Neural progenitor cell (in vitro differentiated cells): Measurements from ENCODE around the gene ATXN1. TPM values are rescaled to one million over a fixed set of nuclear protein-coding genes. Genes with fewer than 3 reads are reported as not detected.

Experiments
- DNase-seq: peaks from one replicate; pipeline ENCODE4 v3.0.0-alpha.2; 2016; ENCODE audit warnings: low spot score
- H2AFZ ChIP-seq: fragments of 200-600 bp; sonication (generic); replicated peaks from 2 replicates; pipeline ENCODE4 v1.6.1; 2016; ENCODE audit warnings: antibody characterized with exemption
- H3F3A ChIP-seq: fragments of 200-600 bp; sonication (generic); 2 replicates; pipeline ENCODE4 v1.6.1; 2016; ENCODE audit warnings: antibody characterized with exemption, low read depth
- H3K27ac ChIP-seq: fragments of 200-600 bp; sonication (generic); 2 replicates; pipeline ENCODE4 v1.5.1; 2016; ENCODE audit warnings: mild to moderate bottlenecking
- H3K27me3 ChIP-seq: fragments of 200-600 bp; sonication (generic); 2 replicates; pipeline ENCODE4 v1.6.1; 2016; ENCODE audit warnings: mild to moderate bottlenecking, moderate library complexity
- H3K36me3 ChIP-seq: fragments of 200-600 bp; sonication (generic); 2 replicates; pipeline ENCODE4 v1.5.1; 2016
- H3K4me1 ChIP-seq: fragments of 200-600 bp; sonication (generic); 2 replicates; pipeline ENCODE4 v1.6.1; 2016; ENCODE audit warnings: mixed run types
- H3K4me2 ChIP-seq: fragments of 200-600 bp; sonication (generic); 2 replicates; pipeline ENCODE4 v1.6.1; 2016
- H3K4me3 ChIP-seq: fragments of 200-600 bp; sonication (generic); 2 replicates; pipeline ENCODE4 v1.5.1; 2016
- H3K79me2 ChIP-seq: fragments of 200-600 bp; sonication (generic); 2 replicates; pipeline ENCODE4 v1.6.1; 2016; ENCODE audit warnings: low read depth
- H3K9ac ChIP-seq: fragments of 200-600 bp; sonication (generic); 2 replicates; pipeline ENCODE4 v1.6.1; 2016
- H3K9me3 ChIP-seq: fragments of 200-600 bp; sonication (generic); 2 replicates; pipeline ENCODE4 v1.5.1; 2016; ENCODE audit warnings: low read depth
- H4K20me1 ChIP-seq: fragments of 200-600 bp; sonication (generic); 2 replicates; pipeline ENCODE4 v1.6.1; 2016; ENCODE audit warnings: low read depth
- H3K27ac Mint-ChIP-seq: 3 replicates; pipeline ENCODE4 v1.8.0; 2021; ENCODE audit warnings: mixed read lengths
- H3K27me3 Mint-ChIP-seq: 2 replicates; pipeline ENCODE4 v1.8.0; 2022; ENCODE audit warnings: low read depth, mild to moderate bottlenecking, inconsistent platforms, moderate library complexity, mixed read lengths; ENCODE audit not compliant: insufficient read depth
- H3K36me3 Mint-ChIP-seq: 3 replicates; pipeline ENCODE4 v1.8.0; 2021; ENCODE audit warnings: mixed read lengths
- H3K4me1 Mint-ChIP-seq: 3 replicates; pipeline ENCODE4 v1.8.0; 2021; ENCODE audit warnings: mixed read lengths
- H3K4me3 Mint-ChIP-seq: 3 replicates; pipeline ENCODE4 v1.8.0; 2021; ENCODE audit warnings: mild to moderate bottlenecking, moderate library complexity, mixed read lengths
- H3K9me3 Mint-ChIP-seq: 3 replicates; pipeline ENCODE4 v1.8.0; 2020; ENCODE audit warnings: mixed read lengths
- EZH2 ChIP-seq: fragments of 200-600 bp; sonication (generic); IDR thresholded peaks from 2 replicates; pipeline ENCODE4 v1.6.1; 2017; ENCODE audit warnings: antibody characterized with exemption, mild to moderate bottlenecking, moderate library complexity
- EZH2phosphoT487 ChIP-seq: fragments of 200-600 bp; sonication (generic); IDR thresholded peaks from 2 replicates; pipeline ENCODE4 v1.6.1; 2017; ENCODE audit warnings: antibody characterized with exemption
- total RNA-seq: library from RNA; depleted of rRNA; stranded (reverse); fragments of >200 nt; gene quantifications from 2 replicates; pipeline ENCODE4 v1.2.3, GENCODE V29; 2015; ENCODE audit warnings: low replicate concordance
- TF ChIP-seq, protein P1 (sequence below): fragments of 200-600 bp; sonication (generic); IDR thresholded peaks from 2 replicates; pipeline ENCODE4 v1.5.1; 2017; ENCODE audit warnings: antibody characterized with exemption, mild to moderate bottlenecking

ATXN1 gene
- total RNA-seq, 1 donor from 2014 or later, result 3.6 TPM

DNA sequence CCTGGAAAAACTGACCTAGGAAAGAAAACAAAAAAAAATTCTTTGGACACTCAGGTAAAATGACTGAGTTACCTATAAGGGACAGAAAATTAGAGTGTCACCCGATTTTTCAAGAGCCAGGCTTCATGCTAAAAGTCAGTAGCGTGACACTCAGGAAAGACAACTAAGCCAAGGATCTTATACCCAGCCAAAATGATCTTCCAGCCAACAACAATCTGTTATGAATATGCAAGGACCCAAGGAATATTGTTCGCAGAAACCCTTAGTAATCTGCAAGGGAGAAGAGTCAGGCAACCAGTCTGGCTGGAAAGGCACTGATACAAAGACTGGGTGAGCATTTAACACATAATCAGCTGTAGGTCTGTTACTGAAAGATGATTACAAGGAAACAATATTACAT lies 319.2 kb downstream of the ATXN1 start:
- no peak overlapping the region for H3K4me3 Mint-ChIP-seq
- H3F3A ChIP-seq, result no peaks in the 10 kb centered on the region
- no peak for TF ChIP-seq EZH2
- TF ChIP-seq EZH2phosphoT487, result no peak
- TF ChIP-seq, protein P1, sequence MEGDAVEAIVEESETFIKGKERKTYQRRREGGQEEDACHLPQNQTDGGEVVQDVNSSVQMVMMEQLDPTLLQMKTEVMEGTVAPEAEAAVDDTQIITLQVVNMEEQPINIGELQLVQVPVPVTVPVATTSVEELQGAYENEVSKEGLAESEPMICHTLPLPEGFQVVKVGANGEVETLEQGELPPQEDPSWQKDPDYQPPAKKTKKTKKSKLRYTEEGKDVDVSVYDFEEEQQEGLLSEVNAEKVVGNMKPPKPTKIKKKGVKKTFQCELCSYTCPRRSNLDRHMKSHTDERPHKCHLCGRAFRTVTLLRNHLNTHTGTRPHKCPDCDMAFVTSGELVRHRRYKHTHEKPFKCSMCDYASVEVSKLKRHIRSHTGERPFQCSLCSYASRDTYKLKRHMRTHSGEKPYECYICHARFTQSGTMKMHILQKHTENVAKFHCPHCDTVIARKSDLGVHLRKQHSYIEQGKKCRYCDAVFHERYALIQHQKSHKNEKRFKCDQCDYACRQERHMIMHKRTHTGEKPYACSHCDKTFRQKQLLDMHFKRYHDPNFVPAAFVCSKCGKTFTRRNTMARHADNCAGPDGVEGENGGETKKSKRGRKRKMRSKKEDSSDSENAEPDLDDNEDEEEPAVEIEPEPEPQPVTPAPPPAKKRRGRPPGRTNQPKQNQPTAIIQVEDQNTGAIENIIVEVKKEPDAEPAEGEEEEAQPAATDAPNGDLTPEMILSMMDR, result no peak
- no peaks in the 10 kb centered on the region for H3K79me2 ChIP-seq
- H3K4me3 ChIP-seq, result no peak overlapping the region
- H3K4me1 ChIP-seq, result no peaks in the 10 kb centered on the region
- no peak overlapping the region for H3K27ac Mint-ChIP-seq
- no peaks in the 10 kb centered on the region for H3K27me3 ChIP-seq
- no peaks in the 10 kb centered on the region for H3K27me3 Mint-ChIP-seq
- DNase-seq, result no peak
- H3K4me2 ChIP-seq, result no peak overlapping the region
- no peaks in the 10 kb centered on the region for H3K9me3 Mint-ChIP-seq
- no peak overlapping the region for H3K27ac ChIP-seq
- no peak overlapping the region for H3K9ac ChIP-seq
- H4K20me1 ChIP-seq, result no peaks in the 10 kb centered on the region
- H3K36me3 ChIP-seq, result no peaks in the 10 kb centered on the region
- no peaks in the 10 kb centered on the region for H3K4me1 Mint-ChIP-seq
- no peaks in the 10 kb centered on the region for H3K36me3 Mint-ChIP-seq
- H2AFZ ChIP-seq, result no peak overlapping the region
- no peaks in the 10 kb centered on the region for H3K9me3 ChIP-seq

GRCh38 chr6:16441262-16441661 lies 320.0 kb downstream of the ATXN1 start:
- Mint-ChIP-seq H3K27ac (no peak overlapping the region), H3K36me3 (no peaks in the 10 kb centered on the region)
- no peaks in the 10 kb centered on the region for H3K4me1 ChIP-seq

GRCh38 chr6:16440636-16441212 lies 320.5 kb downstream of the ATXN1 start:
- H3K4me1 ChIP-seq, result no peaks in the 10 kb centered on the region
- DNase-seq, result no peak
- no peaks in the 10 kb centered on the region for H4K20me1 ChIP-seq
- TF ChIP-seq, protein P1, result no peak
- no peak for TF ChIP-seq EZH2phosphoT487
- TF ChIP-seq EZH2, result no peak
- Mint-ChIP-seq H3K27me3 (no peaks in the 10 kb centered on the region), H3K36me3 (no peaks in the 10 kb centered on the region), H3K27ac (no peak overlapping the region), H3K4me1 (no peaks in the 10 kb centered on the region), H3K4me3 (no peak overlapping the region), H3K9me3 (no peaks in the 10 kb centered on the region)
- H3F3A ChIP-seq, result no peaks in the 10 kb centered on the region
- no peak overlapping the region for H3K4me3 ChIP-seq
- H3K9ac ChIP-seq, result no peak overlapping the region
- no peaks in the 10 kb centered on the region for H3K79me2 ChIP-seq
- no peaks in the 10 kb centered on the region for H3K36me3 ChIP-seq
- H3K9me3 ChIP-seq, result no peaks in the 10 kb centered on the region
- H3K27ac ChIP-seq, result no peak overlapping the region
- no peak overlapping the region for H2AFZ ChIP-seq
- no peaks in the 10 kb centered on the region for H3K27me3 ChIP-seq
- H3K4me2 ChIP-seq, result no peak overlapping the region

More at GRCh38 chr6:16441262-16441661, 320.0 kb downstream of the ATXN1 start:
- Histone ChIP-seq H3F3A (no peaks in the 10 kb centered on the region), H3K4me3 (no peak overlapping the region), H3K27ac (no peak overlapping the region), H3K79me2 (no peaks in the 10 kb centered on the region), H3K36me3 (no peaks in the 10 kb centered on the region), H3K27me3 (no peaks in the 10 kb centered on the region), H3K4me2 (no peak overlapping the region), H3K9me3 (no peaks in the 10 kb centered on the region), H3K9ac (no peak overlapping the region), H4K20me1 (no peaks in the 10 kb centered on the region), H2AFZ (no peak overlapping the region)
- Mint-ChIP-seq H3K4me3 (no peak overlapping the region), H3K27me3 (no peaks in the 10 kb centered on the region), H3K4me1 (no peaks in the 10 kb centered on the region), H3K9me3 (no peaks in the 10 kb centered on the region)
- TF ChIP-seq, protein P1, result no peak
- TF ChIP-seq EZH2 (no peak), EZH2phosphoT487 (no peak)
- DNase-seq, result no peak
